ENCODE data around the gene ASXL1. TPM values are rescaled to one million over a fixed set of nuclear protein-coding genes. Genes with fewer than 3 reads are reported as not detected.
A peak's percentile ranks its signal among the peaks of the same experiment; 100 is the strongest.

The ASXL1 gene
- total and polyA plus RNA-seq, 9 of the 15 experiments (the other 6 are each of a cell fraction or from before 2014, with no cell fraction given) = 6.5 to 65.3 (median 32.3) TPM

GRCh38 chr20:32325706-32326503, 32.2 kb upstream of the ASXL1 start (continued):
- TF ChIP-seq ATF3 (IDR thresholded peaks at IDR 0.05) (peak; percentile 81), ATF3 (CRISPR knock-in tag; conservative IDR thresholded peaks at IDR 0.05) (no peak), ARNT (IDR thresholded peaks at IDR 0.05) (0 out of 4 replicates have a peak, but pooled peaks of 1 of the 2 experiments have one; percentile 61), GATAD2B (IDR thresholded peaks at IDR 0.05; ENCODE audit: borderline replicate concordance) (no peak), SMARCB1 (IDR thresholded peaks at IDR 0.05; ENCODE audit: insufficient read length, low read depth) (no peak), FOXJ3 (CRISPR knock-in tag; IDR thresholded peaks at IDR 0.05) (no peak), KAT8 (IDR thresholded peaks at IDR 0.05; ENCODE audit: low read depth) (no peak), SMARCA4 (IDR thresholded peaks at IDR 0.05) (peak; percentile 88), ADNP (tag; IDR thresholded peaks at IDR 0.05) (peak; percentile 98), ZEB2 (IDR thresholded peaks at IDR 0.05) (0 out of 2 replicates have a peak, but pooled peaks have one; percentile 25), HEY1 (CRISPR knock-in tag; IDR thresholded peaks at IDR 0.05; ENCODE audit: borderline replicate concordance) (no peak), FOXA3 (CRISPR knock-in tag; conservative IDR thresholded peaks at IDR 0.05 in 1 of 2, IDR thresholded peaks at IDR 0.05 in 1 of 2) (peak; percentile 99), ZNF592 (IDR thresholded peaks at IDR 0.05) (0 out of 2 replicates have a peak, but pooled peaks have one; percentile 38), HDAC1 (IDR thresholded peaks at IDR 0.05) (no peak), MXD1 (CRISPR knock-in tag; IDR thresholded peaks at IDR 0.05; ENCODE audit: borderline replicate concordance, poor library complexity, severe bottlenecking) (no peak), NR2C2 (CRISPR knock-in tag; IDR thresholded peaks at IDR 0.05) (no peak), NR2C2 (tag; IDR thresholded peaks at IDR 0.05) (peak; percentile 39), RBFOX2 (IDR thresholded peaks at IDR 0.05; ENCODE audit: low read depth, low read length) (no peak), BMI1 (IDR thresholded peaks at IDR 0.05; ENCODE audit: low read length) (no peak), TRIM24 (IDR thresholded peaks at IDR 0.05) (0 out of 4 replicates have a peak, but pooled peaks have one; percentile 6 to 27), SOX6 (IDR thresholded peaks at IDR 0.05) (peak; percentile 86), CXXC5 (CRISPR knock-in tag; IDR thresholded peaks at IDR 0.05) (no peak), POLR2AphosphoS2 (IDR thresholded peaks at IDR 0.05; ENCODE audit: low read length) (no peak)
